H1 (cell line): ENCODE data around the gene TOP3A. TPM values are rescaled to one million over a fixed set of nuclear protein-coding genes. Genes with fewer than 3 reads are reported as not detected.

ENCODE experiments used
- CTCF ChIA-PET: fragments of 300-600 bp; sonication (Branson Sonifier 250); formaldehyde crosslinking; loops from one replicate; lab custom pipeline; 2021; ENCODE audit not compliant: partially characterized antibody; lab: Charles Lee
- POLR2A ChIA-PET: fragments of 300-600 bp; sonication (Branson Sonifier 250); formaldehyde crosslinking; loops from one replicate; lab custom pipeline; 2021; ENCODE audit warnings: inconsistent platforms; ENCODE audit not compliant: partially characterized antibody; lab: Charles Lee
- DNase-seq, 2 experiments: peaks; one replicate each; pipeline versions ENCODE4 v3.0.0 to v3.0.0-alpha.2; 2010 to 2022; ENCODE audit warnings: low spot score in 2 of 2, low read depth in 1 of 2, mixed read lengths in 1 of 2
- FAIRE-seq: peaks from 2 replicates; lab custom pipeline; 2011; peaks lifted over from hg19 to GRCh38; lab: Jason Lieb, UNC
- H2AFZ ChIP-seq: 2 replicates; pipeline ENCODE4 v1.8.1; 2012; ENCODE audit warnings: low read length, inconsistent platforms
- H2AK5ac ChIP-seq: 2 replicates; pipeline ENCODE4 v1.6.1; 2013; ENCODE audit warnings: low read depth, low read length
- H2BK120ac ChIP-seq: replicated peaks from 2 replicates; pipeline ENCODE3; 2013; ENCODE audit warnings: low read depth, low read length, inconsistent platforms
- H2BK12ac ChIP-seq: 2 replicates; pipeline ENCODE4 v1.6.1; 2013; ENCODE audit warnings: low read depth, low read length
- H2BK15ac ChIP-seq: 2 replicates; pipeline ENCODE4 v1.6.1; 2013; ENCODE audit warnings: low read length
- H2BK20ac ChIP-seq: 2 replicates; pipeline ENCODE4 v1.6.1; 2013; ENCODE audit warnings: low read length
- H2BK5ac ChIP-seq: 2 replicates; pipeline ENCODE4 v1.6.1; 2013; ENCODE audit warnings: low read depth, low read length
- H3K14ac ChIP-seq: 2 replicates; pipeline ENCODE4 v1.6.1; 2013; ENCODE audit warnings: inconsistent platforms; ENCODE audit not compliant: insufficient read length
- H3K18ac ChIP-seq: 2 replicates; pipeline ENCODE4 v1.6.1; 2013; ENCODE audit warnings: low read length; ENCODE audit errors: extremely low read depth
- H3K23ac ChIP-seq: 2 replicates; pipeline ENCODE4 v1.6.1; 2013; ENCODE audit warnings: inconsistent platforms; ENCODE audit not compliant: insufficient read length
- H3K23me2 ChIP-seq: 2 replicates; pipeline ENCODE4 v1.6.1; 2013; ENCODE audit warnings: low read depth, low read length
- H3K27ac ChIP-seq: 2 replicates; pipeline ENCODE4 v1.6.1; 2011; ENCODE audit warnings: low read depth, low read length, inconsistent platforms
- H3K27me3 ChIP-seq, 4 experiments: replicated peaks in 1 of 4; 1 replicate in 1 of 4; 2 replicates in 3 of 4; pipeline versions ENCODE4 v1.6.1 to v1.8.1; 2011 to 2013; ENCODE audit warnings: low read length in 3 of 4, mild to moderate bottlenecking in 3 of 4, inconsistent platforms in 2 of 4, mixed read lengths in 2 of 4, moderate library complexity in 1 of 4; ENCODE audit not compliant: control insufficient read depth in 3 of 4, insufficient read depth in 3 of 4; ENCODE audit errors: extremely low read depth in 1 of 4
- H3K36me3 ChIP-seq, 4 experiments: 2 replicates each; pipeline versions ENCODE4 v1.6.1 to v1.8.1; 2011 to 2013; ENCODE audit warnings: mild to moderate bottlenecking in 4 of 4, low read length in 3 of 4, moderate library complexity in 2 of 4, control low read depth in 1 of 4, inconsistent platforms in 1 of 4; ENCODE audit not compliant: insufficient read depth in 4 of 4, control insufficient read depth in 2 of 4
- H3K4ac ChIP-seq: replicated peaks from 2 replicates; pipeline ENCODE3; 2013; ENCODE audit warnings: low read length, low read depth, mixed read lengths, inconsistent platforms; ENCODE audit not compliant: insufficient read length
- H3K4me1 ChIP-seq, 4 experiments: replicated peaks in 1 of 4; 1 replicate in 1 of 4; 2 replicates in 3 of 4; pipeline versions ENCODE4 v1.6.1 to v1.8.1; 2011 to 2013; ENCODE audit warnings: low read length in 3 of 4, inconsistent platforms in 2 of 4, mixed read lengths in 1 of 4; ENCODE audit not compliant: insufficient read depth in 4 of 4, control insufficient read depth in 3 of 4
- H3K4me2 ChIP-seq, 2 experiments: 2 replicates each; pipeline versions ENCODE4 v1.6.1 to v1.8.1; 2011 to 2013; ENCODE audit warnings: low read depth in 2 of 2, low read length in 2 of 2, control low read depth in 1 of 2, inconsistent platforms in 1 of 2, mild to moderate bottlenecking in 1 of 2; ENCODE audit not compliant: insufficient read depth in 1 of 2
- H3K4me3 ChIP-seq, 4 experiments: fragments of 200-600, 300-600 bp in 1 of 4; sonication (generic), shearing (Covaris generic), sonication (Bioruptor Twin) in 1 of 4; 2 replicates each; pipeline versions ENCODE4 v1.5.1 to v1.8.1; 2011 to 2016; ENCODE audit warnings: low read length in 4 of 4, low read depth in 3 of 4, control low read depth in 2 of 4, inconsistent platforms in 2 of 4, mild to moderate bottlenecking in 2 of 4, mixed read lengths in 1 of 4, moderate library complexity in 1 of 4; ENCODE audit not compliant: insufficient read depth in 2 of 4; ENCODE audit errors: extremely low read depth in 1 of 4
- H3K56ac ChIP-seq: replicated peaks from 2 replicates; pipeline ENCODE3; 2013; ENCODE audit warnings: low read depth, mild to moderate bottlenecking, mixed read lengths, low read length, inconsistent platforms; ENCODE audit not compliant: insufficient read length
- H3K79me1 ChIP-seq: 2 replicates; pipeline ENCODE4 v1.6.1; 2013; ENCODE audit warnings: low read depth, low read length, control low read depth
- H3K79me2 ChIP-seq, 2 experiments: 2 replicates each; pipeline versions ENCODE4 v1.6.1 to v1.8.1; 2012 to 2013; ENCODE audit warnings: low read length in 2 of 2, mild to moderate bottlenecking in 2 of 2, inconsistent platforms in 1 of 2; ENCODE audit not compliant: insufficient read depth in 2 of 2, control insufficient read depth in 1 of 2
- H3K9ac ChIP-seq, 4 experiments: replicated peaks in 1 of 4; 1 replicate in 1 of 4; 2 replicates in 3 of 4; pipeline versions ENCODE4 v1.6.1 to v1.8.1; 2011 to 2013; ENCODE audit warnings: low read depth in 3 of 4, low read length in 3 of 4, control low read depth in 2 of 4, mild to moderate bottlenecking in 2 of 4, moderate library complexity in 2 of 4, inconsistent platforms in 1 of 4; ENCODE audit errors: extremely low read depth in 1 of 4
- H3K9me3 ChIP-seq, 2 experiments: 2 replicates each; pipeline versions ENCODE4 v1.6.1 to v1.8.1; 2012 to 2013; ENCODE audit warnings: mild to moderate bottlenecking in 2 of 2, moderate library complexity in 2 of 2, control low read depth in 1 of 2, inconsistent platforms in 1 of 2, low read depth in 1 of 2, low read length in 1 of 2, mixed read lengths in 1 of 2; ENCODE audit not compliant: insufficient read depth in 2 of 2
- H4K20me1 ChIP-seq, 2 experiments: replicated peaks in 1 of 2; 2 replicates each; pipeline versions ENCODE3 to v1.8.1; 2011 to 2013; ENCODE audit warnings: inconsistent platforms in 2 of 2, low read length in 2 of 2, mild to moderate bottlenecking in 1 of 2; ENCODE audit not compliant: insufficient read depth in 2 of 2, control insufficient read depth in 1 of 2
- H4K5ac ChIP-seq: 2 replicates; pipeline ENCODE4 v1.6.1; 2013; ENCODE audit warnings: low read length, low read depth, mixed read lengths, inconsistent platforms; ENCODE audit not compliant: insufficient read length
- H4K8ac ChIP-seq: 2 replicates; pipeline ENCODE4 v1.8.0; 2013; ENCODE audit warnings: mild to moderate bottlenecking, moderate library complexity, low read length, inconsistent platforms; ENCODE audit not compliant: insufficient read depth; ENCODE audit errors: extremely low read depth
- H4K91ac ChIP-seq: replicated peaks from 2 replicates; pipeline ENCODE3; 2013; ENCODE audit warnings: low read length, mixed read lengths, inconsistent platforms; ENCODE audit not compliant: insufficient read length
- RFX5 ChIP-seq: IDR thresholded peaks from 2 replicates; pipeline ENCODE4 v1.6.1; 2011; ENCODE audit warnings: low read depth, low read length, improper control_type of control experiment, borderline replicate concordance
- WGBS, 2 experiments: shearing (Covaris generic) in 1 of 2; methylation state at CpG; one replicate each; pipeline versions ENCODE4 v1.1.6 to v1.1.7; 2013 to 2015; ENCODE audit warnings: low lambda C conversion rate in 2 of 2, mixed read lengths in 2 of 2, inconsistent platforms in 1 of 2, low coverage in 1 of 2, missing lambda C conversion rate in 1 of 2; ENCODE audit not compliant: insufficient replicate concordance in 2 of 2, insufficient coverage in 1 of 2, insufficient read length in 1 of 2; ENCODE audit errors: extremely low coverage in 1 of 2, missing lambda C conversion rate in 1 of 2; 5-methylcytosine and 5-hydroxymethylcytosine counted together
- microRNA-seq, 2 experiments: library from miRNA; unstranded; fragments of <30 nt; microRNA quantifications; one replicate each; pipeline versions ENCODE4 to v1.2.0, GENCODE V29; 2016 to 2020; ENCODE audit warnings: borderline microRNAs expressed in 2 of 2, borderline number of aligned reads in 2 of 2, borderline replicate concordance in 1 of 2
- polyA plus RNA-seq, 7 experiments: library from polyadenylated mRNA; depleted of rRNA in 3 of 7; stranded (reverse) in 5 of 7; unstranded in 2 of 7; fragments of >200 nt in 5 of 7; fragments of 200-250 nt in 2 of 7; gene quantifications; 1 replicate in 5 of 7; 2 replicates in 1 of 7; 4 replicates in 1 of 7; pipeline versions ENCODE4 v1.2.1 to v1.2.3, GENCODE V29; 2011 to 2013; ENCODE audit warnings: missing spikeins in 2 of 7, mixed read lengths in 2 of 7
- total RNA-seq: library from RNA; stranded (reverse); fragmentation: NEBNext Ultra II Directional; extraction: Animal tissue kit (Norgen Biotek cat#: 25700); gene quantifications from 2 replicates; pipeline ENCODE4 v1.2.1, GENCODE V29; 2021

TOP3A gene
- total and polyA plus RNA-seq, 2 of the 8 experiments (the other 6 are each of a cell fraction or from before 2014, with no cell fraction given), result 23.4 to 54.3 TPM

- TF ChIP-seq RFX5, result no peak
- H4K91ac ChIP-seq, result peak overlapping the region; percentile 81
- H3K27ac ChIP-seq, result peak overlapping the region; percentile 97
- no peak overlapping the region for H2BK20ac ChIP-seq
- peak overlapping the region; percentile 39 for H3K4ac ChIP-seq
- peaks cover 7 to 13% of the 10 kb centered on the region in 2 experiments for H4K20me1 ChIP-seq
- H3K4me1 ChIP-seq, result peaks cover 0 to 18% (median 10%) of the 10 kb centered on the region in 4 experiments; a peak in 6 of 7 replicates
- H3K9me3 ChIP-seq, result no peaks in the 10 kb centered on the region
- peak overlapping the region; percentile 9; the same call in 1 of the 2 replicates for H2BK15ac ChIP-seq
- peak overlapping the region in 3 of 4 experiments; percentile 48 to 72 (median 64); a peak in 5 of 7 replicates for H3K9ac ChIP-seq
- DNase-seq, result no peak
- ChIA-PET POLR2A (interaction anchor here (0.7 to 2.8 kb wide), 24 partner anchors 8 to 84 kb away, joined by 3 to 22 read pairs (median 5); partner anchors contain the start of genes ALKBH5 and MIEF2), CTCF (interaction anchor here (0.8 to 1.7 kb wide), 12 partner anchors 8 to 97 kb away, joined by 3 to 8 read pairs (median 4); partner anchors contain the start of gene FLII)
- no peaks in the 10 kb centered on the region for H3K36me3 ChIP-seq
- H3K23ac ChIP-seq, result no peak overlapping the region
- H4K8ac ChIP-seq, result peak overlapping the region; percentile 93; the same call in 1 of the 2 replicates
- peaks cover 8 to 32% of the 10 kb centered on the region in 2 experiments for H3K79me2 ChIP-seq
- peak overlapping the region; percentile 96 for H2BK5ac ChIP-seq
- WGBS, 2 experiments, result 67% methylated on average over 4 of the region's 4 CpGs; no CpG with 5 or more reads in 1 of the 2 experiments
- peak overlapping the region; percentile 53 for H3K18ac ChIP-seq
- H2AFZ ChIP-seq, result no peak overlapping the region
- no peaks in the 10 kb centered on the region for H3K27me3 ChIP-seq
- peak overlapping the region; percentile 65 for H2BK12ac ChIP-seq
- H3K4me3 ChIP-seq, result peak overlapping the region; percentile 9 to 76 (median 50); a peak in 5 of 8 replicates
- FAIRE-seq, result no peak
- 0 out of 2 replicates have a peak overlapping the region, but pooled peaks have one; percentile 29 for H2AK5ac ChIP-seq
- no peak overlapping the region for H3K14ac ChIP-seq
- no peak overlapping the region for H2BK120ac ChIP-seq
- H3K56ac ChIP-seq, result peak overlapping the region; percentile 62
- H3K4me2 ChIP-seq, result peak overlapping the region; percentile 73 to 100
- peaks cover 29% of the 10 kb centered on the region for H3K79me1 ChIP-seq
- peak overlapping the region; percentile 65 for H4K5ac ChIP-seq
- peaks cover 13% of the 10 kb centered on the region for H3K23me2 ChIP-seq
Observed at GRCh38 chr17:18224053-18224386, 90.8 kb downstream of the TOP3A start.

Small RNAs within 50 kb of the gene (microRNA-seq; reads per million reads assigned to microRNA genes)
- 0 reads per million in 2 experiments for gene MIR6778

Other genes starting within 250 kb of the TOP3A start
- 44.6 and 50.1 TPM in 2 replicates for gene DRG2, start 227.0 kb downstream of the TOP3A start, total RNA-seq
- 47.8 and 57.5 TPM in 2 replicates for gene DRG2, start 227.0 kb downstream of the TOP3A start, polyA plus RNA-seq (2011; rRNA removed)
- gene MYO15A, start 206.2 kb downstream of the TOP3A start, total RNA-seq, result 1.5 and 1.6 TPM in 2 replicates
- gene MYO15A, start 206.2 kb downstream of the TOP3A start, polyA plus RNA-seq (2011; rRNA removed), result 4.2 and 5.5 TPM in 2 replicates
- 86.4 and 86.6 TPM in 2 replicates for gene ALKBH5, start 131.2 kb downstream of the TOP3A start, total RNA-seq
- 63.7 and 66.5 TPM in 2 replicates for gene ALKBH5, start 131.2 kb downstream of the TOP3A start, polyA plus RNA-seq (2011; rRNA removed)
- 71.3 and 72.8 TPM in 2 replicates for gene LLGL1, start 89.4 kb downstream of the TOP3A start, total RNA-seq
- 107 and 137 TPM in 2 replicates for gene LLGL1, start 89.4 kb downstream of the TOP3A start, polyA plus RNA-seq (2011; rRNA removed)
- gene FLII, start 56.3 kb downstream of the TOP3A start, total RNA-seq, result 300 and 324 TPM in 2 replicates
- gene FLII, start 56.3 kb downstream of the TOP3A start, polyA plus RNA-seq (2011; rRNA removed), result 549 and 674 TPM in 2 replicates
- 9.9 and 12.4 TPM in 2 replicates for gene MIEF2, start 54.3 kb downstream of the TOP3A start, total RNA-seq
- 24.9 and 39.6 TPM in 2 replicates for gene MIEF2, start 54.3 kb downstream of the TOP3A start, polyA plus RNA-seq (2011; rRNA removed)
- gene SMCR8, start 299 bp upstream of the TOP3A start, total RNA-seq, result 18.5 and 19.0 TPM in 2 replicates
- 6.9 and 8.9 TPM in 2 replicates for gene SMCR8, start 299 bp upstream of the TOP3A start, polyA plus RNA-seq (2011; rRNA removed)
- 38.0 and 39.3 TPM in 2 replicates for gene SHMT1, start 48.6 kb upstream of the TOP3A start, total RNA-seq
- 30.7 and 31.9 TPM in 2 replicates for gene SHMT1, start 48.6 kb upstream of the TOP3A start, polyA plus RNA-seq (2011; rRNA removed)
- gene EVPLL, start 62.8 kb upstream of the TOP3A start, total RNA-seq, result not detected in 2 replicates
- 0.06 and 0.13 TPM in 2 replicates for gene EVPLL, start 62.8 kb upstream of the TOP3A start, polyA plus RNA-seq (2011; rRNA removed)
- not detected in 2 replicates for gene LGALS9C, start 161.8 kb upstream of the TOP3A start, total RNA-seq
- 0.03 and 0.17 TPM in 2 replicates for gene LGALS9C, start 161.8 kb upstream of the TOP3A start, polyA plus RNA-seq (2011; rRNA removed)